ENCODE measurements around the gene SLC7A8.
"Not testable (repeated sequence)": the region's sequence is repeated elsewhere in the genome, so short reads cannot be mapped to it uniquely, and the experiment has no call there.

SLC7A8 gene

GRCh38 chr14:23112359-23113178 lies 70.9 kb downstream of the SLC7A8 start:
- DNase-seq = no peak

GRCh38 chr14:23110579-23111365 lies 72.7 kb downstream of the SLC7A8 start:
- DNase-seq = no peak

GRCh38 chr14:23109769-23110168 lies 73.7 kb downstream of the SLC7A8 start:
- DNase-seq = no peak

GRCh38 chr14:23108169-23108568 lies 75.3 kb downstream of the SLC7A8 start:
- DNase-seq = not testable (repeated sequence)

- not testable (repeated sequence) for DNase-seq
Measured at GRCh38 chr14:23107620-23108019, 75.8 kb downstream of the SLC7A8 start.

GRCh38 chr14:23106747-23107045 lies 76.8 kb downstream of the SLC7A8 start:
- DNase-seq = no peak

GRCh38 chr14:23105348-23105824 lies 78.1 kb downstream of the SLC7A8 start:
- no peak for DNase-seq

- DNase-seq = no peak
Measured at GRCh38 chr14:23104591-23105347, 78.7 kb downstream of the SLC7A8 start, which contains the start of gene CIROP. Gene CIROP, minus strand, starts transcription at chr14:23104989. Its CDS starts 69 bp downstream, at chr14:23104920.

- no peak for DNase-seq
Measured at GRCh38 chr14:23104070-23104590, 79.3 kb downstream of the SLC7A8 start.

GRCh38 chr14:23103581-23103980 lies 79.9 kb downstream of the SLC7A8 start:
- DNase-seq = no peak

GRCh38 chr14:23102801-23103200 lies 80.7 kb downstream of the SLC7A8 start:
- no peak for DNase-seq

GRCh38 chr14:23101986-23102625 lies 81.4 kb downstream of the SLC7A8 start:
- DNase-seq = no peak

GRCh38 chr14:23101213-23101970 lies 82.1 kb downstream of the SLC7A8 start:
- DNase-seq = peak; percentile 74

- DNase-seq = no peak
Measured at GRCh38 chr14:23099212-23099861, 84.1 kb downstream of the SLC7A8 start.

GRCh38 chr14:23097786-23098185 lies 85.7 kb downstream of the SLC7A8 start:
- DNase-seq = no peak

- no peak for DNase-seq
Measured at GRCh38 chr14:23095196-23096108, 88.0 kb downstream of the SLC7A8 start, which contains the start of gene C14orf119. Gene C14orf119, plus strand, starts transcription at chr14:23095505. Its CDS starts 2,154 bp downstream, at chr14:23097659.

GRCh38 chr14:23094666-23095195 lies 88.7 kb downstream of the SLC7A8 start, which contains the start of gene ACIN1:
Gene ACIN1, minus strand, starts transcription at chr14:23095136. Its CDS starts 24 bp downstream, at chr14:23095112.
- no peak for DNase-seq

GRCh38 chr14:23093991-23094665 lies 89.3 kb downstream of the SLC7A8 start:
- DNase-seq = no peak

GRCh38 chr14:23093526-23093925 lies 89.9 kb downstream of the SLC7A8 start:
- DNase-seq = no peak
